ENCODE measurements around the gene CSF2RB. TPM values are rescaled to one million over a fixed set of nuclear protein-coding genes. Genes with fewer than 3 reads are reported as not detected.

CSF2RB gene
- total and polyA plus RNA-seq, 10 of the 15 experiments (the other 5 are each of a cell fraction or from before 2014, with no cell fraction given), result 0.82 to 12.5 (median 5.4) TPM

DNA sequence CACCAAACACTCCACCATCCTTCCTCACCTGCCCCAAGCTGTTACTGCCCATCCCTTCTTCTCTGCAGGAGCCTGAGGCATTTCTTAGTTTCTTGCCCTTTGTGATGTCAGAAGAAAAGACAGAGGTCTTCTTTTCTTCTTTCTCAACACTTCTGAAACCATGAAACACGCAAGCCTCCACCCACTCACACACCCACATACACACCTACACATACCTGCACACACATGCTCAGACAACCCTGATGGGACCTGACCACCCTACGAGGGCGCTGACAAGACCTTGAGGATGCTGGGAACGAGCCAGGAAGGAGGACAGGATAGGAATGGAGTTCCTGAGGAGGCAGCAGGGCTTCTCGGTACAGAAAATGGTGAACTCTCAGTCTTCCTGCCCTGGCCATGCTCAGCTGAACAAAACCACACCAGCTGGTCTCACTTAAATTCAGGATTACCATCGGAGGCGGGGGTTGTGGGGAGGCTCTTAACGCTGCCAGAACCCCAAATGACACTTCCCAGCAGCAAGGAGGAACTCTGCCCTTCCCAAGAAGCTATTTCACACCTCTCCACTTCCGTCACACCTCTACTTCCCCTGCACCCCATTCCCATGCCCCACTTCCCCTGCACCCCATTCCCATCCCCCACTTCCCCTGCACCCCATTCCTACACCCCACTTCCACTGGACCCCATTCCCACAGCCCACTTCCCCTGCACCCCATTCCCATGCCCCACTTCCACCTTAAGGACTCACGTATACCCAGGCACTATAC, 41.0 kb downstream of the CSF2RB start (continued):
- TF ChIP-seq IKZF1 (conservative IDR thresholded peaks at IDR 0.05) (peak; percentile 65), NR2C2 (IDR thresholded peaks at IDR 0.05; ENCODE audit: borderline replicate concordance, control insufficient read depth, insufficient read length, low read depth) (no peak), MYC (IDR thresholded peaks at IDR 0.05; ENCODE audit: insufficient read depth, insufficient read length, insufficient replicate concordance, low read length, severe bottlenecking) (no peak), KAT2A (conservative IDR thresholded peaks at IDR 0.05; ENCODE audit: control insufficient read depth, low read depth, low read length) (no peak), CBFB (IDR thresholded peaks at IDR 0.05; ENCODE audit: low read depth) (no peak), ZNF24 (IDR thresholded peaks at IDR 0.05) (no peak), SRF (IDR thresholded peaks at IDR 0.05; ENCODE audit: low read depth in 2 of 2, low read length in 2 of 2) (no peak), RELA (IDR thresholded peaks at IDR 0.05; ENCODE audit: borderline replicate concordance, partially characterized antibody) (no peak), BCL11A (IDR thresholded peaks at IDR 0.05; ENCODE audit: low read depth, low read length) (peak; percentile 47; the same call in 1 of the 2 replicates), WRNIP1 (IDR thresholded peaks at IDR 0.05; ENCODE audit: borderline replicate concordance, low read depth, low read length) (no peak), PML (IDR thresholded peaks at IDR 0.05; ENCODE audit: low read length) (no peak), FOS (IDR thresholded peaks at IDR 0.05; ENCODE audit: borderline replicate concordance, extremely low read depth, insufficient read length) (no peak)
- TF ChIP-seq, protein P1, sequence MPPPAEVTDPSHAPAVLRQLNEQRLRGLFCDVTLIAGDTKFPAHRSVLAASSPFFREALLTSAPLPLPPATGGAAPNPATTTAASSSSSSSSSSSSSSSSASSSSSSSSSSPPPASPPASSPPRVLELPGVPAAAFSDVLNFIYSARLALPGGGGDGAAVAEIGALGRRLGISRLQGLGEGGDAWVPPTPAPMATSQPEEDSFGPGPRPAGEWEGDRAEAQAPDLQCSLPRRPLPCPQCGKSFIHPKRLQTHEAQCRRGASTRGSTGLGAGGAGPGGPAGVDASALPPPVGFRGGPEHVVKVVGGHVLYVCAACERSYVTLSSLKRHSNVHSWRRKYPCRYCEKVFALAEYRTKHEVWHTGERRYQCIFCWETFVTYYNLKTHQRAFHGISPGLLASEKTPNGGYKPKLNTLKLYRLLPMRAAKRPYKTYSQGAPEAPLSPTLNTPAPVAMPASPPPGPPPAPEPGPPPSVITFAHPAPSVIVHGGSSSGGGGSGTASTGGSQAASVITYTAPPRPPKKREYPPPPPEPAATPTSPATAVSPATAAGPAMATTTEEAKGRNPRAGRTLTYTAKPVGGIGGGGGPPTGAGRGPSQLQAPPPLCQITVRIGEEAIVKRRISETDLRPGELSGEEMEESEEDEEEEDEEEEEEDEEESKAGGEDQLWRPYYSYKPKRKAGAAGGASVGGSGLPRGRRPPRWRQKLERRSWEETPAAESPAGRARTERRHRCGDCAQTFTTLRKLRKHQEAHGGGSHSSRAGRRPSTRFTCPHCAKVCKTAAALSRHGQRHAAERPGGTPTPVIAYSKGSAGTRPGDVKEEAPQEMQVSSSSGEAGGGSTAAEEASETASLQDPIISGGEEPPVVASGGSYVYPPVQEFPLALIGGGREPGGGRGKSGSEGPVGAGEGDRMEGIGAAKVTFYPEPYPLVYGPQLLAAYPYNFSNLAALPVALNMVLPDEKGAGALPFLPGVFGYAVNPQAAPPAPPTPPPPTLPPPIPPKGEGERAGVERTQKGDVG (CRISPR knock-in tag; IDR thresholded peaks at IDR 0.05), result no peak
- TF ChIP-seq, protein P2, sequence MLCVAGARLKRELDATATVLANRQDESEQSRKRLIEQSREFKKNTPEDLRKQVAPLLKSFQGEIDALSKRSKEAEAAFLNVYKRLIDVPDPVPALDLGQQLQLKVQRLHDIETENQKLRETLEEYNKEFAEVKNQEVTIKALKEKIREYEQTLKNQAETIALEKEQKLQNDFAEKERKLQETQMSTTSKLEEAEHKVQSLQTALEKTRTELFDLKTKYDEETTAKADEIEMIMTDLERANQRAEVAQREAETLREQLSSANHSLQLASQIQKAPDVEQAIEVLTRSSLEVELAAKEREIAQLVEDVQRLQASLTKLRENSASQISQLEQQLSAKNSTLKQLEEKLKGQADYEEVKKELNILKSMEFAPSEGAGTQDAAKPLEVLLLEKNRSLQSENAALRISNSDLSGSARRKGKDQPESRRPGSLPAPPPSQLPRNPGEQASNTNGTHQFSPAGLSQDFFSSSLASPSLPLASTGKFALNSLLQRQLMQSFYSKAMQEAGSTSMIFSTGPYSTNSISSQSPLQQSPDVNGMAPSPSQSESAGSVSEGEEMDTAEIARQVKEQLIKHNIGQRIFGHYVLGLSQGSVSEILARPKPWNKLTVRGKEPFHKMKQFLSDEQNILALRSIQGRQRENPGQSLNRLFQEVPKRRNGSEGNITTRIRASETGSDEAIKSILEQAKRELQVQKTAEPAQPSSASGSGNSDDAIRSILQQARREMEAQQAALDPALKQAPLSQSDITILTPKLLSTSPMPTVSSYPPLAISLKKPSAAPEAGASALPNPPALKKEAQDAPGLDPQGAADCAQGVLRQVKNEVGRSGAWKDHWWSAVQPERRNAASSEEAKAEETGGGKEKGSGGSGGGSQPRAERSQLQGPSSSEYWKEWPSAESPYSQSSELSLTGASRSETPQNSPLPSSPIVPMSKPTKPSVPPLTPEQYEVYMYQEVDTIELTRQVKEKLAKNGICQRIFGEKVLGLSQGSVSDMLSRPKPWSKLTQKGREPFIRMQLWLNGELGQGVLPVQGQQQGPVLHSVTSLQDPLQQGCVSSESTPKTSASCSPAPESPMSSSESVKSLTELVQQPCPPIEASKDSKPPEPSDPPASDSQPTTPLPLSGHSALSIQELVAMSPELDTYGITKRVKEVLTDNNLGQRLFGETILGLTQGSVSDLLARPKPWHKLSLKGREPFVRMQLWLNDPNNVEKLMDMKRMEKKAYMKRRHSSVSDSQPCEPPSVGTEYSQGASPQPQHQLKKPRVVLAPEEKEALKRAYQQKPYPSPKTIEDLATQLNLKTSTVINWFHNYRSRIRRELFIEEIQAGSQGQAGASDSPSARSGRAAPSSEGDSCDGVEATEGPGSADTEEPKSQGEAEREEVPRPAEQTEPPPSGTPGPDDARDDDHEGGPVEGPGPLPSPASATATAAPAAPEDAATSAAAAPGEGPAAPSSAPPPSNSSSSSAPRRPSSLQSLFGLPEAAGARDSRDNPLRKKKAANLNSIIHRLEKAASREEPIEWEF (IDR thresholded peaks at IDR 0.05; ENCODE audit: insufficient replicate concordance, low read depth, low read length), result no peak
- TF ChIP-seq, protein P3, sequence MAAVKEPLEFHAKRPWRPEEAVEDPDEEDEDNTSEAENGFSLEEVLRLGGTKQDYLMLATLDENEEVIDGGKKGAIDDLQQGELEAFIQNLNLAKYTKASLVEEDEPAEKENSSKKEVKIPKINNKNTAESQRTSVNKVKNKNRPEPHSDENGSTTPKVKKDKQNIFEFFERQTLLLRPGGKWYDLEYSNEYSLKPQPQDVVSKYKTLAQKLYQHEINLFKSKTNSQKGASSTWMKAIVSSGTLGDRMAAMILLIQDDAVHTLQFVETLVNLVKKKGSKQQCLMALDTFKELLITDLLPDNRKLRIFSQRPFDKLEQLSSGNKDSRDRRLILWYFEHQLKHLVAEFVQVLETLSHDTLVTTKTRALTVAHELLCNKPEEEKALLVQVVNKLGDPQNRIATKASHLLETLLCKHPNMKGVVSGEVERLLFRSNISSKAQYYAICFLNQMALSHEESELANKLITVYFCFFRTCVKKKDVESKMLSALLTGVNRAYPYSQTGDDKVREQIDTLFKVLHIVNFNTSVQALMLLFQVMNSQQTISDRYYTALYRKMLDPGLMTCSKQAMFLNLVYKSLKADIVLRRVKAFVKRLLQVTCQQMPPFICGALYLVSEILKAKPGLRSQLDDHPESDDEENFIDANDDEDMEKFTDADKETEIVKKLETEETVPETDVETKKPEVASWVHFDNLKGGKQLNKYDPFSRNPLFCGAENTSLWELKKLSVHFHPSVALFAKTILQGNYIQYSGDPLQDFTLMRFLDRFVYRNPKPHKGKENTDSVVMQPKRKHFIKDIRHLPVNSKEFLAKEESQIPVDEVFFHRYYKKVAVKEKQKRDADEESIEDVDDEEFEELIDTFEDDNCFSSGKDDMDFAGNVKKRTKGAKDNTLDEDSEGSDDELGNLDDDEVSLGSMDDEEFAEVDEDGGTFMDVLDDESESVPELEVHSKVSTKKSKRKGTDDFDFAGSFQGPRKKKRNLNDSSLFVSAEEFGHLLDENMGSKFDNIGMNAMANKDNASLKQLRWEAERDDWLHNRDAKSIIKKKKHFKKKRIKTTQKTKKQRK (IDR thresholded peaks at IDR 0.05; ENCODE audit: low read depth, low read length), result no peak

All from GM12878 (cell line).